HEK293 (cell line): Measurements from ENCODE around the gene OTP.

ENCODE experiments used
- EGR2 ChIP-seq: fragments of 450-650 bp; formaldehyde crosslinking; IDR thresholded peaks from 2 replicates; pipeline ENCODE4 v1.5.1; 2016; ENCODE audit warnings: low read depth, missing biosample characterization, missing genetic modification characterization
- GFI1B ChIP-seq: fragments of 450-650 bp; formaldehyde crosslinking; IDR thresholded peaks from 2 replicates; pipeline ENCODE4 v1.5.1; 2016; ENCODE audit warnings: missing biosample characterization, missing genetic modification characterization
- ZNF184 ChIP-seq: fragments of 450-650 bp; IDR thresholded peaks from 2 replicates; pipeline ENCODE4 v1.5.1; 2018; ENCODE audit warnings: missing biosample characterization, mild to moderate bottlenecking, missing genetic modification characterization
- ZNF747 ChIP-seq: fragments of 450-650 bp; formaldehyde crosslinking; IDR thresholded peaks from 2 replicates; pipeline ENCODE4 v1.5.1; 2016; ENCODE audit warnings: missing biosample characterization, missing genetic modification characterization
- TF ChIP-seq, protein P1 (sequence below): fragments of 450-650 bp; formaldehyde crosslinking; IDR thresholded peaks from 2 replicates; pipeline ENCODE4 v1.5.1; 2016; ENCODE audit warnings: missing biosample characterization, missing genetic modification characterization

DNA sequence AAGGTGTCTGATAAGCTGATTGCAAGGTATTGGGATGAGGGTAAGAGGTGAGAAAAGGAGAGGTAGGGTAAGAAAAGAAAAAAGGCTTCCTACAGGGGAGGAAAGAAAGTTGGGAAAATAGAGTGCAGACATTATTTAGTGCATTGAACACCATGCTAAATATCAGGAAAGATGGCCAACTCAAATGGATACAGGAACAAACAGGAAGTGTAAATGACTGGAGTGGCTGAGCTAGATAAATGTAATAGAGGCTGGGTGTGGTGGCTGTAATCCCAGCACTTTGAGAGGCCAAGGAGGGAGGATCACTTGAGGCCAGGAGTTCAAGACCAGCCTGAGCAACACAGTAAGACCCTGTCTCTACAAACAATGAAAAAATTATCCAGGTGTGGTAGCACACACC is 32.2 kb downstream of the OTP start:
- TF ChIP-seq, protein P1, sequence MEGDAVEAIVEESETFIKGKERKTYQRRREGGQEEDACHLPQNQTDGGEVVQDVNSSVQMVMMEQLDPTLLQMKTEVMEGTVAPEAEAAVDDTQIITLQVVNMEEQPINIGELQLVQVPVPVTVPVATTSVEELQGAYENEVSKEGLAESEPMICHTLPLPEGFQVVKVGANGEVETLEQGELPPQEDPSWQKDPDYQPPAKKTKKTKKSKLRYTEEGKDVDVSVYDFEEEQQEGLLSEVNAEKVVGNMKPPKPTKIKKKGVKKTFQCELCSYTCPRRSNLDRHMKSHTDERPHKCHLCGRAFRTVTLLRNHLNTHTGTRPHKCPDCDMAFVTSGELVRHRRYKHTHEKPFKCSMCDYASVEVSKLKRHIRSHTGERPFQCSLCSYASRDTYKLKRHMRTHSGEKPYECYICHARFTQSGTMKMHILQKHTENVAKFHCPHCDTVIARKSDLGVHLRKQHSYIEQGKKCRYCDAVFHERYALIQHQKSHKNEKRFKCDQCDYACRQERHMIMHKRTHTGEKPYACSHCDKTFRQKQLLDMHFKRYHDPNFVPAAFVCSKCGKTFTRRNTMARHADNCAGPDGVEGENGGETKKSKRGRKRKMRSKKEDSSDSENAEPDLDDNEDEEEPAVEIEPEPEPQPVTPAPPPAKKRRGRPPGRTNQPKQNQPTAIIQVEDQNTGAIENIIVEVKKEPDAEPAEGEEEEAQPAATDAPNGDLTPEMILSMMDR = no peak
- TF ChIP-seq ZNF184 (tag by site-specific recombination) (no peak), ZNF747 (tag by site-specific recombination) (no peak), GFI1B (no peak), EGR2 (no peak)
